Mesodermal cell (in vitro differentiated cells): Measurements from ENCODE around the gene TAPBPL.
"Not testable (repeated sequence)": the region's sequence is repeated elsewhere in the genome, so short reads cannot be mapped to it uniquely, and the experiment has no call there.

Experiments used
- H3K27ac ChIP-seq: 2 replicates; pipeline ENCODE4 v1.7.0; 2013; ENCODE audit warnings: mild to moderate bottlenecking, low read depth, low read length, moderate library complexity; ENCODE audit not compliant: severe bottlenecking
- H3K36me3 ChIP-seq: 2 replicates; pipeline ENCODE4 v1.7.1; 2013; ENCODE audit warnings: mild to moderate bottlenecking, low read length, moderate library complexity; ENCODE audit not compliant: control insufficient read depth, insufficient read depth
- H3K4me1 ChIP-seq: one replicate; pipeline ENCODE4 v1.7.1; 2013; ENCODE audit warnings: mild to moderate bottlenecking, low read length; ENCODE audit not compliant: insufficient read depth, control insufficient read depth, poor library complexity, severe bottlenecking
- H3K4me3 ChIP-seq: 2 replicates; pipeline ENCODE4 v1.7.0; 2013; ENCODE audit warnings: low read length, control low read depth, mild to moderate bottlenecking; ENCODE audit not compliant: insufficient read depth, poor library complexity, severe bottlenecking; ENCODE audit errors: extremely low read depth
- H3K9me3 ChIP-seq: 2 replicates; pipeline ENCODE4 v1.7.1; 2013; ENCODE audit warnings: mild to moderate bottlenecking, low read length, moderate library complexity; ENCODE audit not compliant: control insufficient read depth
- whole genome bisulfite sequencing, 2 experiments: methylation state at CpG; one replicate each; pipeline ENCODE4 v1.1.5; 2013; ENCODE audit warnings: missing lambda C conversion rate in 2 of 2; ENCODE audit not compliant: insufficient coverage in 2 of 2; 5-methylcytosine and 5-hydroxymethylcytosine counted together

Gene TAPBPL

DNA sequence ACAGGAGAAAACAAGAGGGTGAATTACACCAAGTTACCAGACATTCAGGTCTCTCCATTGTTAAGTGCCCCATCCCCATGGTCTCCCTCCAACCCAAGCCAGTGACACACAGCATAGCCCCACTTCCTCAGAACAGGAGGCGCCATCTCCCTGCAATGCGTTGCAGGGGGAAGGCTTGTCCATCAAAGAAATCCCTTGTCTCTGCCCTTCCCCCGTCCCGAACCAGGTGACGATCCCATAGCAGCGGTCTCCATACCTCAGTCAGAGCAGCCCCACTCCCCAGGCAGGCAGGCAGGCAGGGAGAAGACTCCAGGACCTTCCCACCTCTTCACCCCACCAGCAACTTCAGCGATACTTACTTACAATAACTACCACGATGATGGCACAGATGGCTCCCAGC lies 12.7 kb downstream of the TAPBPL start:
- Histone ChIP-seq H3K4me3 (no peak overlapping the region), H3K36me3 (peaks cover 55% of the 10 kb centered on the region), H3K4me1 (no peaks in the 10 kb centered on the region), H3K9me3 (no peaks in the 10 kb centered on the region), H3K27ac (no peak overlapping the region)
- 70 to 94% methylated on average over 2 to 6 of the region's 8 CpGs for WGBS, 2 experiments

DNA sequence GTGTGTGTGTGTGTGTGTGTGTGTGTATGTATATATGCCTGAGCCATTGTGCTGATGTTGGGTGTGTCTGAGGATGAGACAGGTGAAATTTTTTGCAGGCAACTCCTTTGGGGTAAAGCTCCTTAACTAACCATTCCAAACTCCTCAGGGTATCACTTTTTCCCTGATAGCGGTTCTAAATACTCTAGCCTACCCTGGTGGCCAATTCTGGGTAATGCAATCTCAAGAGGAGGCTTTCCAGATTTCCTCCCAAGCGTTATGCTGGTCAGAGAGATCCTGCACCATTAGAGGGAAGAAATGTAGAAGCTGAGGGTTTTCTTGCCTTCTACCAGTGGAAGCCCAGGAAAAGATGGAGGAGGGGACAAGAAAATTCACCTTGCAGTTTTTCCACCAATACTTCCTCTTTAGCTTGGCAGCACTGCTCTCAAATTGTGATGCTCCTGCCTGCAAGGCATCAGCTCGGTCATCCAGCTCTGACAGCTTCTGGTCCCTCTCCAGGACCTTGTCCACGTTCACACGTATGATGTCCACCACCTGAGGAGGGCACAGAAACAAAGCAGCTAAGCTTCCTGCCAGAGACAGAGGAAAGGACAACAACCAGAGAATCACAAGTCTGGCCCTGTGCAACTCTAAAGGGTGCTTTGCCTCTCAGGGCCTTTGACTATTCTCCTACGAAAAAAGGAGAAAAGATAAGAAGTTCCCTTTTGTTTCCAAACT lies 13.8 kb downstream of the TAPBPL start:
- Histone ChIP-seq H3K4me3 (no peak overlapping the region), H3K9me3 (no peaks in the 10 kb centered on the region), H3K36me3 (peaks cover 51% of the 10 kb centered on the region), H3K4me1 (no peaks in the 10 kb centered on the region), H3K27ac (no peak overlapping the region)
- WGBS, 2 experiments: 71 to 74% methylated on average over 5 of the region's 6 CpGs

DNA sequence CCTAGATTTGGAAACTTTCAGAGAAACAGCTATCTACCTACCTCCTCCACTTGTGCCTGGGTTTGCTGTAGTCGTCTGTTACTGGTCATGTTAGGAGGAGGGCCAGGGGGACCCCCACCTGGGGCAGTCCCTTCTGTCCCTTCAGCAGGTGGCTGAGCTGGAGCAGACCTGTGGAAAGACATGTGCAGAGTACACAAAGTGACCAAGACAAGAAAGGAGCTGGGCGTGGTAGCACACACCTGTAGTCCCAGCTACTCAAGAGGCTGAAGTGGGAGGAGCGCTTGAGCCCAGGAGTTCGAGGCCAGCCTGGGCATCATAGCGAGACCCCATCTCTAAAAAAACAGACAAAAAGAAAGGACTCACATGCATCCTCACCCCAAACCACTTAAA lies 14.3 kb downstream of the TAPBPL start:
- H3K36me3 ChIP-seq: peaks cover 51% of the 10 kb centered on the region
- no peaks in the 10 kb centered on the region for H3K9me3 ChIP-seq
- no peak overlapping the region for H3K4me3 ChIP-seq
- 97% methylated on average over 4 of the region's 5 CpGs; no CpG with 5 or more reads in 1 of the 2 experiments for WGBS, 2 experiments
- H3K4me1 ChIP-seq: no peaks in the 10 kb centered on the region
- no peak overlapping the region for H3K27ac ChIP-seq

- H3K27ac ChIP-seq, H3K9me3 ChIP-seq, H3K4me1 ChIP-seq, H3K4me3 ChIP-seq: not testable (repeated sequence)
- 93 to 100% methylated on average over 2 to 3 of the region's 4 CpGs for WGBS, 2 experiments
- peaks cover 49% of the 10 kb centered on the region for H3K36me3 ChIP-seq
Observed at GRCh38 chr12:6466751-6467150, 14.9 kb downstream of the TAPBPL start.

- H3K4me3 ChIP-seq, H3K9me3 ChIP-seq, H3K4me1 ChIP-seq, H3K27ac ChIP-seq: not testable (repeated sequence)
- H3K36me3 ChIP-seq: peaks cover 39% of the 10 kb centered on the region
- 97% methylated on average over 8 of the region's 9 CpGs for WGBS, 2 experiments
Observed at GRCh38 chr12:6467571-6468282, 15.9 kb downstream of the TAPBPL start.

DNA sequence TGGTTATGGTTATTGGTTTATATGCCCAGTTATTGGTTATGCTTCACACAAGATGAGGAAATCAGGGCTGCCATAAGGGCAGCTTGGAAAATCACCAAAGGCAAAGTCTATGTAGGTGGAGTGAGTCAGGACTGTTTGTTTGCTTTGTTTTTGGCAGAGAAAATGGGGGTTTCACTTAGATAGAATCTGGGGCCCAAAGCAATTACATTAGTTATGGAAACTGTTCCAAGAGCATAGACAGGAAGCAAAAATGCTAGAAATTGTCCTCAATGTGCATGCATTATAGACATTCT lies 16.4 kb downstream of the TAPBPL start:
- no peak overlapping the region for H3K4me3 ChIP-seq
- H3K36me3 ChIP-seq: peaks cover 34% of the 10 kb centered on the region
- no peak overlapping the region for H3K27ac ChIP-seq
- no peaks in the 10 kb centered on the region for H3K9me3 ChIP-seq
- H3K4me1 ChIP-seq: no peaks in the 10 kb centered on the region

DNA sequence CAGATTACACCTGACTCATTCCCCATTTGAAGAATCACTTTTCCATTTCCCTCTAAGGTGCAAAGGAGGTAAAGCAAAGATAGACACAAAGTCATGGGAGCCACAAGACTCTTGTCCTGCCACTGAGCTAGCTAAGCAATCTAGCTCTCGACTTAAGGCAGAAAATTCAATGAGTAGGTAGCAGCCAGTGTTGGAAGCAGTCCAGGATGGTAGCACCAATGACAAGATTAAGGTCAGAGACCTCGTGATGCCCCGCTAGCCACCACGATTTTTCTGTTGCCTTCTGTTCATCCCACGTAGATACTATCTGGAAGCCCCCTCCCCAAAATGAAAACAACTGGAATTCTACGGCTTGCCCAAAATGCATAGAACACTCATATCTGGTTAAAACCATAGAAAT lies 17.2 kb downstream of the TAPBPL start:
- Histone ChIP-seq H3K9me3 (no peaks in the 10 kb centered on the region), H3K4me3 (no peak overlapping the region), H3K4me1 (no peaks in the 10 kb centered on the region), H3K27ac (no peak overlapping the region), H3K36me3 (peaks cover 26% of the 10 kb centered on the region)
- WGBS, 2 experiments: 90 to 95% methylated on average over 3 to 5 of the region's 6 CpGs

- Histone ChIP-seq H3K36me3 (peaks cover 19% of the 10 kb centered on the region), H3K9me3 (no peaks in the 10 kb centered on the region), H3K4me3 (peak overlapping the region; percentile 93), H3K27ac (peak overlapping the region; percentile 90), H3K4me1 (no peaks in the 10 kb centered on the region)
- 40 to 58% methylated on average over 8 to 11 of the region's 16 CpGs for WGBS, 2 experiments
Observed at GRCh38 chr12:6469609-6470374, 17.9 kb downstream of the TAPBPL start.

DNA sequence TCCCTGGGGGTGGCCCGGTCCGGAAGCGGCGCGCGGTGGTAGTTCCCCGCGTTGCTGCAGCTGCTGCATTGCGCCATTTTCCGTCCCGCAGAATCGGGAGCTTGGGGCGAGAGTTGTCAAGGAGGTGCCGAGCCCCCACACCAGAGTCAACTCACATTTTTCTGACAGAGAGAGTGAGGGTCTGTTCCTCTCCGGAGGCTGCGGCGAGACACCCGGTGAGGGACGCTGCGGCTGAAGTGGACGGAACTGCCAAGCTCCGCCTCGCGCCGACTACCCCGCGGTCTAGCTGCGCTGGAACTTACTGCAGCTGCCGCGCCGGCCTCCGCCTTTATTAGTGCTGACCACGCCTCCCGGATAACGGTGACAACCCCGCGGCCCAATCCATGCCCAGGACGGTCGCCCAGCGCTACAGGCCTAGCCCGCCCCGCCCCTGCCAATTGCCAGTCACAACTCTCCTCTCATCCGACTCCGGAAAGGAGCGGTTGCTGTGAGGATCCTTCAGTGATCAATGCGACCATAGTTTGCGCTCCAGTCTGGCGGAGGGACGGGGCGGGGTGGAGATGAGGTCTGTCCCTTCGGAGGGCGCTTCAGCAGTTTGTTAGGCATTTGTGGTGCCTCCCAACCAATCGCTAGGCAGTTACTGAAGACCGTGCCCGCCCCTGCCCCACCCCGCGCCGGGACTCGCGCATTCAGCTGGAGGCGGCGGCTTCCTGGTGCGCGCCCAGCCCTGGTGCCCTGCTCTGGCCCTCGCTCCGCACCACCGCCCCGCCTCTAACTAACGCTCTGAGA lies 18.7 kb downstream of the TAPBPL start, which contains the start of gene VAMP1:
Gene VAMP1 (minus strand): TSS at position 303 of the 789 bp plus-strand sequence. CDS start 146 bp downstream, at position 157.
- Histone ChIP-seq H3K9me3 (no peaks in the 10 kb centered on the region), H3K27ac (peak within 1 kb of the TSS; percentile 90), H3K4me1 (no peaks in the 10 kb centered on the region), H3K4me3 (peak within 1 kb of the TSS; percentile 93), H3K36me3 (peaks cover 15% of the 10 kb centered on the region)
- WGBS, 2 experiments: 0% methylated on average over 55 to 58 of the region's 69 CpGs

DNA sequence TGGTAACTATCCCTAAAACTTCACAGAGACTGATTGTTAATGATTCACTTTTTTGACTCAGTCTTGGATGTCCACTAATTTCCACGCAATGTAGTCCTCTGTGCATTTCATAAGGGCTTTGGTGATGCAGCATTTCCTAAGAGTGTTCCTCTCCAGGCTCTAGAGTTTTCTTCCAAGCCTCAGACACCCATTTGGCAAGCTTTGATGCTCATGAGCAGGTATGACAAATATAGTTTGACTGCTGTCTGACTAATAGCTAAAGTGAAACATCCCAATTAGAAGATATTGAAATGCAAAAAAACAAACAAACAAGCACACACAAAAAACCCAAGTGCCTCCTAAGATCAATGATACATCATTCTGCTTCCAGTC lies 20.1 kb downstream of the TAPBPL start:
- Histone ChIP-seq H3K4me1 (no peaks in the 10 kb centered on the region), H3K36me3 (peaks cover 8% of the 10 kb centered on the region), H3K4me3 (no peak overlapping the region), H3K9me3 (no peaks in the 10 kb centered on the region), H3K27ac (no peak overlapping the region)
- WGBS, 2 experiments: 100% methylated on average over 1 of the region's 1 CpG
